Psoas muscle (tissue), 8 donors: ENCODE data around the gene SYCE1L. TPM values are rescaled to one million over a fixed set of nuclear protein-coding genes. Genes with fewer than 3 reads are reported as not detected.

ENCODE experiments used
- ATAC-seq, 4 donors: fragments of 200-7000 bp; cut with Tn5 transposase; one replicate each; pipeline ENCODE4 v1.9.1; 2020; ENCODE audit warnings: moderate library complexity in 3 of 4, mild to moderate bottlenecking in 2 of 4
- DNase-seq, 2 donors: peaks; one replicate each; pipeline ENCODE4 v3.0.0-alpha.2; 2020
- H3K27ac ChIP-seq: fragments of 200-600 bp; one replicate; pipeline ENCODE4 v1.8.0; 2022
- H3K27me3 ChIP-seq, 3 donors: fragments of 200-600 bp in 1 of 3; one replicate each; pipeline versions ENCODE4 v1.6.1 to v1.8.0; 2013 to 2022; ENCODE audit warnings: low read length in 2 of 3, mild to moderate bottlenecking in 2 of 3, moderate library complexity in 1 of 3; ENCODE audit not compliant: insufficient read depth in 3 of 3
- H3K36me3 ChIP-seq, 2 donors: fragments of 200-600 bp in 1 of 2; one replicate each; pipeline versions ENCODE4 v1.6.1 to v1.8.0; 2013 to 2022; ENCODE audit warnings: low read depth in 1 of 2, mild to moderate bottlenecking in 1 of 2, moderate library complexity in 1 of 2; ENCODE audit not compliant: insufficient read depth in 1 of 2
- H3K4me1 ChIP-seq: fragments of 200-600 bp; one replicate; pipeline ENCODE4 v1.8.0; 2022
- H3K4me3 ChIP-seq: fragments of 200-600 bp; one replicate; pipeline ENCODE4 v1.8.0; 2022; ENCODE audit warnings: mild to moderate bottlenecking
- H3K9me3 ChIP-seq: fragments of 200-600 bp; one replicate; pipeline ENCODE4 v1.8.0; 2022
- CTCF ChIP-seq: fragments of 200-600 bp; IDR thresholded peaks from one replicate; pipeline ENCODE4 v1.8.0; 2022; ENCODE audit warnings: antibody characterized with exemption
- WGBS, 3 donors: extraction: QIAGEN DNeasy Blood & Tissue Kit; methylation state at CpG; one replicate each; pipeline versions ENCODE4 v1.1.6 to v1.1.7; 2013; 5-methylcytosine and 5-hydroxymethylcytosine counted together
- intact Hi-C, 2 donors: fragments of 100-400 bp; cut with DNase I; formaldehyde crosslinking; loops; one replicate each; pipeline versions ENCODE4 v1.11.0 to v1.14.2; 2022
- polyA plus RNA-seq, 3 donors: library from polyadenylated mRNA; stranded (reverse); fragments of 200-250 nt; gene quantifications; one replicate each; pipeline ENCODE4 v1.2.3, GENCODE V29; 2013
- total RNA-seq, 4 donors: library from RNA; stranded (reverse); fragmentation: NEBNext Ultra II Directional in 2 of 4; extraction: Animal tissue kit (Norgen Biotek cat#: 25700) in 2 of 4; gene quantifications; one replicate each; pipeline versions ENCODE4 v1.2.1 to v1.2.4, GENCODE V29; 2021 to 2023
- donor health status: healthy with polysubstance abuse.
- donor health status: DM: no; HTN: no; CAD: no; lungs with moderate emphysema.
- donor health status: Bipolar disorder and iron deficiency.
- donor health status: healthy.
- donor health status: DM: yes; HTN: yes; CAD: no.
- donor health status: DM: no; HTN: no; CAD: no.
- donor health status: DM: no; HTN: no; CAD: no.
- donor health status: DM: yes; HTN: yes; CAD: no.

Gene SYCE1L
- total and polyA plus RNA-seq, 7 donors, result 0.17 to 1.2 (median 0.22) TPM; not detected in 3

- no peak for TF ChIP-seq CTCF
- Histone ChIP-seq H3K4me3 (peak overlapping the region; percentile 72), H3K4me1 (peaks cover 9% of the 10 kb centered on the region), H3K27ac (peak overlapping the region; percentile 24), H3K36me3 (no peaks in the 10 kb centered on the region), H3K9me3 (no peaks in the 10 kb centered on the region), H3K27me3 (peaks cover 0 to 21% (median 0%) of the 10 kb centered on the region in 3 donors)
- intact Hi-C loops, result loop anchor here in 1 of 2 donors (2.0 kb wide), 1 partner anchor 21 kb away; the partner anchor contains the start of gene MON1B
- ATAC-seq (peak; percentile 58 to 74 (median 64)), DNase-seq (peak; percentile 57 to 73)
- 1 to 2% (median 2%) methylated on average over 21 to 66 of the region's 66 CpGs for WGBS, 3 donors
Measured at GRCh38 chr16:77211880-77212740, 12.9 kb downstream of the SYCE1L start.

GRCh38 chr16:77212741-77213541 lies 13.7 kb downstream of the SYCE1L start:
- peak; percentile 59 to 74 for DNase-seq
- peaks cover 0 to 21% (median 0%) of the 10 kb centered on the region in 3 donors for H3K27me3 ChIP-seq
- peak; percentile 75 to 90 (median 80) for ATAC-seq
- intact Hi-C loops, result no loop called here
- peaks cover 9% of the 10 kb centered on the region for H3K4me1 ChIP-seq
- TF ChIP-seq CTCF, result no peak
- 12 to 18% (median 15%) methylated on average over 46 to 62 of the region's 62 CpGs for WGBS, 3 donors
- H3K9me3 ChIP-seq, result no peaks in the 10 kb centered on the region
- no peaks in the 10 kb centered on the region for H3K36me3 ChIP-seq
- peak overlapping the region; percentile 72 for H3K4me3 ChIP-seq
- peak overlapping the region; percentile 24 for H3K27ac ChIP-seq

- Histone ChIP-seq H3K9me3 (no peaks in the 10 kb centered on the region), H3K27me3 (peaks cover 0 to 21% (median 0%) of the 10 kb centered on the region in 3 donors), H3K4me3 (peak overlapping the region; percentile 72), H3K27ac (no peak overlapping the region), H3K4me1 (peaks cover 9% of the 10 kb centered on the region), H3K36me3 (no peaks in the 10 kb centered on the region)
- ATAC-seq, result peak in 3 of 4 donors; percentile 16 to 57 (median 26)
- TF ChIP-seq CTCF, result no peak
- intact Hi-C loops, result no loop called here
- 72 to 83% (median 80%) methylated on average over 15 of the region's 15 CpGs for WGBS, 3 donors
- no peak for DNase-seq
Measured at GRCh38 chr16:77213542-77214106, 14.4 kb downstream of the SYCE1L start.

- ATAC-seq (no peak), DNase-seq (no peak)
- Histone ChIP-seq H3K27ac (no peak overlapping the region), H3K4me3 (no peak overlapping the region), H3K4me1 (peaks cover 9% of the 10 kb centered on the region), H3K36me3 (no peaks in the 10 kb centered on the region), H3K27me3 (peaks cover 0 to 21% (median 0%) of the 10 kb centered on the region in 3 donors), H3K9me3 (no peaks in the 10 kb centered on the region)
- no peak for TF ChIP-seq CTCF
- 80 to 85% (median 82%) methylated on average over 12 of the region's 12 CpGs for WGBS, 3 donors
- intact Hi-C loops, result no loop called here
Measured at GRCh38 chr16:77214411-77215138, 15.4 kb downstream of the SYCE1L start.
